GM23248 (cell line): ENCODE measurements around the gene CETP.

Experiments
- EZH2 ChIP-seq: fragments of 200-600 bp; sonication (generic); IDR thresholded peaks from 2 replicates; pipeline ENCODE4 v1.6.1; 2018; ENCODE audit warnings: antibody characterized with exemption, mild to moderate bottlenecking; ENCODE audit not compliant: insufficient read depth, poor library complexity, severe bottlenecking
- EZH2phosphoT487 ChIP-seq: fragments of 200-600 bp; sonication (generic); IDR thresholded peaks from 2 replicates; pipeline ENCODE4 v1.6.1; 2018; ENCODE audit warnings: antibody characterized with exemption, moderate library complexity, mild to moderate bottlenecking, low read depth; ENCODE audit not compliant: insufficient read depth

- TF ChIP-seq EZH2phosphoT487 (no peak), EZH2 (no peak)
Observed at GRCh38 chr16:56998352-56998751, 36.6 kb downstream of the CETP start.
